Hepatocyte (in vitro differentiated cells): Measurements from ENCODE around the gene CACNA1B.

Experiments used
- EZH2phosphoT487 ChIP-seq: fragments of 200-600 bp; sonication (generic); IDR thresholded peaks from one replicate; pipeline ENCODE4 v1.6.1; 2018; ENCODE audit warnings: antibody characterized with exemption, mild to moderate bottlenecking, low read depth, moderate library complexity; ENCODE audit not compliant: unreplicated experiment, severe bottlenecking
- TF ChIP-seq, protein P1 (sequence below): fragments of 200-600 bp; sonication (generic); IDR thresholded peaks from 2 replicates; pipeline ENCODE4 v1.5.1; 2016; ENCODE audit warnings: antibody characterized with exemption, mild to moderate bottlenecking; ENCODE audit not compliant: poor library complexity

DNA sequence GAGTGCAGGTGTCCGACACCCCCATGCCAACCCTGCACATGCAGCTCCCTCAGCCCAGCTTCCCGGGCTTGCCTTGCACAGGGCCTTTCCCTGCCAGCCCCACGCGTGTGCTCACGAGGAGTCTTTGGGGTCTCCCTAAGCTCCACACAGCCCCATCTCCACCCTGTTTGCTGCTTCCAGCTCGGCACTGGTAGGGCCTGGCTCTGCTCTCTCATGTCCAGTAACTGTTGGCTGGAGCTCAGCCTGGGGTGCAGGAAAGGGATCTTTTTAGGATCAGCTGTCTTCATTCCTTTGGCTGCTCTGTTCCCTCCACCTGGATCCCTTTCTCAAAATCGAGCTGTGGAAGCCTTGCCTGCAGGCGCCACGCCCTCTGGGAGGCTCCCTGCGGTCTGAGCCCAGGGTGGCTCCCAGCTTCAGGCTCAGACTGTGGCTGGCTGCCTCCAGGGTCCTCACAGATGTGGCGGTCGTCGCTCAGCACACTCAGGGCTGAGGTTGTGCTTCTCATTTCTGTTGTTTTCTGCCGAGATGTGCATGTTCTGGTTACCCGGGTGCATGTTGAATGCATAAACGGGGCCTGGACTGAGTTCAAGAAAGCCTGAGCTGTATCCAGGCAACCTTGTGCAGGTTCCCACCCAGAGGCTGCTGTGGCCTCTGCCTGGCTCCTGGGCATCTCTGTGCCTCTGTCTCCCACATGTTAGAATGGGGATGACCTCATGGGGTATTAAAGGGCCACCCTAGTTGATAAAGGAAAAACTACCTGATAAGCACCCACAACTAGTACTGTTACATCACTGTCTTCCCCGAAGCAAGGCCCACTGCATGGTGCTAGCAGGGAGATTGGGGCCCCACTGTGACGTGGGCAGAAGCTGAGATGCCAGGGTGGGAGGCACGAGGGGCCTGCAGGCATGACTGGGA lies 4.3 kb downstream of the CACNA1B start:
- no peak for TF ChIP-seq EZH2phosphoT487
- TF ChIP-seq, protein P1, sequence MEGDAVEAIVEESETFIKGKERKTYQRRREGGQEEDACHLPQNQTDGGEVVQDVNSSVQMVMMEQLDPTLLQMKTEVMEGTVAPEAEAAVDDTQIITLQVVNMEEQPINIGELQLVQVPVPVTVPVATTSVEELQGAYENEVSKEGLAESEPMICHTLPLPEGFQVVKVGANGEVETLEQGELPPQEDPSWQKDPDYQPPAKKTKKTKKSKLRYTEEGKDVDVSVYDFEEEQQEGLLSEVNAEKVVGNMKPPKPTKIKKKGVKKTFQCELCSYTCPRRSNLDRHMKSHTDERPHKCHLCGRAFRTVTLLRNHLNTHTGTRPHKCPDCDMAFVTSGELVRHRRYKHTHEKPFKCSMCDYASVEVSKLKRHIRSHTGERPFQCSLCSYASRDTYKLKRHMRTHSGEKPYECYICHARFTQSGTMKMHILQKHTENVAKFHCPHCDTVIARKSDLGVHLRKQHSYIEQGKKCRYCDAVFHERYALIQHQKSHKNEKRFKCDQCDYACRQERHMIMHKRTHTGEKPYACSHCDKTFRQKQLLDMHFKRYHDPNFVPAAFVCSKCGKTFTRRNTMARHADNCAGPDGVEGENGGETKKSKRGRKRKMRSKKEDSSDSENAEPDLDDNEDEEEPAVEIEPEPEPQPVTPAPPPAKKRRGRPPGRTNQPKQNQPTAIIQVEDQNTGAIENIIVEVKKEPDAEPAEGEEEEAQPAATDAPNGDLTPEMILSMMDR: no peak
